GM12891 (cell line): ENCODE results near the gene IFT52. TPM values are rescaled to one million over a fixed set of nuclear protein-coding genes. Genes with fewer than 3 reads are reported as not detected.

Experiments used
- DNase-seq: peaks from one replicate; pipeline ENCODE4 v3.0.0; 2011; ENCODE audit warnings: low spot score; ENCODE audit not compliant: insufficient read length
- FAIRE-seq: peaks from 2 replicates; lab custom pipeline; 2011; peaks lifted over from hg19 to GRCh38; lab: Jason Lieb, UNC
- PAX5 ChIP-seq: IDR thresholded peaks from 2 replicates; pipeline ENCODE4 v1.6.1; 2011; ENCODE audit warnings: low read length, moderate library complexity, mild to moderate bottlenecking; ENCODE audit not compliant: insufficient read depth, severe bottlenecking
- POLR2A ChIP-seq: IDR thresholded peaks from 2 replicates; pipeline ENCODE4 v1.6.1; 2011; ENCODE audit warnings: low read depth, low read length, control low read depth
- POLR2AphosphoS5 ChIP-seq: IDR thresholded peaks from 2 replicates; pipeline ENCODE4 v1.6.1; 2011; ENCODE audit warnings: low read depth, low read length, control low read depth
- POU2F2 ChIP-seq: IDR thresholded peaks from 2 replicates; pipeline ENCODE4 v1.6.1; 2011; ENCODE audit warnings: low read depth, mild to moderate bottlenecking, control low read depth, low read length, moderate library complexity
- SPI1 ChIP-seq: IDR thresholded peaks from 2 replicates; pipeline ENCODE4 v1.6.1; 2011; ENCODE audit warnings: low read depth, low read length, control low read depth
- TAF1 ChIP-seq: IDR thresholded peaks from 2 replicates; pipeline ENCODE4 v1.6.1; 2011; ENCODE audit warnings: low read depth, low read length, control low read depth
- polyA plus RNA-seq: library from polyadenylated mRNA; unstranded; fragments of >200 nt; gene quantifications from one replicate; pipeline ENCODE4 v1.2.1, GENCODE V29; 2012; ENCODE audit warnings: low read depth, missing spikeins, inconsistent platforms; ENCODE audit not compliant: missing spikeins

Gene IFT52, protein sequence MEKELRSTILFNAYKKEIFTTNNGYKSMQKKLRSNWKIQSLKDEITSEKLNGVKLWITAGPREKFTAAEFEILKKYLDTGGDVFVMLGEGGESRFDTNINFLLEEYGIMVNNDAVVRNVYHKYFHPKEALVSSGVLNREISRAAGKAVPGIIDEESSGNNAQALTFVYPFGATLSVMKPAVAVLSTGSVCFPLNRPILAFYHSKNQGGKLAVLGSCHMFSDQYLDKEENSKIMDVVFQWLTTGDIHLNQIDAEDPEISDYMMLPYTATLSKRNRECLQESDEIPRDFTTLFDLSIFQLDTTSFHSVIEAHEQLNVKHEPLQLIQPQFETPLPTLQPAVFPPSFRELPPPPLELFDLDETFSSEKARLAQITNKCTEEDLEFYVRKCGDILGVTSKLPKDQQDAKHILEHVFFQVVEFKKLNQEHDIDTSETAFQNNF
- 16.6 TPM for polyA plus RNA-seq

DNA sequence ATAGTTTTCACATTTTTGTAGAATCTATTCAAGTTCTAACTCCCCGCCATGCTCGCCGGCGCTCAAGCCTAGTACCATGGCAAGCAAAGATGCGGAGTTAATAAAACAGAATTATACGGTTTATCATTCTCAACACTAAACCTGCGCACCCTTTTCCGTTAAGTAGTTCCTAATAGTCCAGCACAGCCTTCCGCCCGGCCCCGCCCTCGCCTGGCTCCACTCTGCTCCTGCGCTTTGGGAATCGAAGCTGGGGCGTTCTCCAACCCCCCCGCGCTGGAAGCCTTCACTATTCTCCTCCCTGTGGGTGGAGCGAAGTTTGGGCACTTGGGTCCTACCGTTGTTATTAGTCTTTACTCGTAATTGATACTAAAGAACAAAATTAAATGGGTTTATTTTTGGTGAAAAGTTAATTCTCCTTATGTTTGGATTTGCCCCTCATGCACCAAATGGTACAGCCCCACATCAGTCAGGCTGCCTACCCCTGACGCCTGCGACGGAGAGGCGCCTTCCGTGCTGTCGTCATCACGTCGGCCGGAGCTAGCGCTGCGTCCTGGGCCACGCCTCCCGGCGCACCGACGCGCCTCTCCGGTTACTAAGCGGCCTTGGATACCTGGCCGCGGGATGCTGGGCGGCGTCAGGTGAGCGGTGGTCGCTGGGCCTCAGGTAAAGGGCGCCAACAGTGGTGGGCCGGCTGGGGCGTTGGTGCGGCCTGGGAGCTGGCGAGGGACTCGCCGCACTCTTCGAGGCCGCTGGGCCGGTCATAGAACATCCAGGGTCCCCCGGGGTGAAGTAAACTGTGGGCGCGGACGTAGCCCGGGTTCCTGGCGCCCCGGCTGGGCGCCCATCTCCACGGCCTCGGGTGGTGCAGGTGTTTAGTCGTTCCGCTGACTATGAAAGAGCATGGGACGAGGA is at the start of gene IFT52:
Gene IFT52 (plus strand): TSS at position 546 of the 912 bp plus-strand sequence. CDS start 3,762 bp downstream, outside the sequence.
- no peak for TF ChIP-seq PAX5
- peak; percentile 52; the same call in 1 of the 2 replicates for TF ChIP-seq TAF1
- 0 out of 2 replicates have a peak, but pooled peaks have one; percentile 20 for TF ChIP-seq POLR2AphosphoS5
- FAIRE-seq (peak; percentile 99), DNase-seq (peak; percentile 95)

DNA sequence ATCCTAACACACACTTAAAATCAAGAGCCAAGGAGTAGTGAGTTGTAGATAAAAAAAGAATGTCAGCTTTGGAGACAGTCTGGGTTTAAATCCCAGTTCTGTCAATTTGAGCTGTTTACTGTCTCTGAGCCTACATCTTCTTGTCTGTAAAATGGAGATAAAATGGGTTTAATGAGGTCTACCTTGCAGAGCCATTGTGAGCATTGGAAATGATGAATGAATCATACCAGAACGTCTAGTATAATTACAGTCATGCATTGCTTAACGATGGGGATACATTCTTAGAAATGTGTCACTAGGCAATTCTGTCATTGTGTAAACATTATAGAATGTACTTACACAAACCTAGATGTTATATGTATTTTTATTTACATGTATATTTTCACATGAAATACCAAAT is 49.5 kb upstream of the IFT52 start:
- DNase-seq, result no peak
- FAIRE-seq, result no peak
- TF ChIP-seq POU2F2, result no peak
- TF ChIP-seq PAX5, result no peak
- TF ChIP-seq POLR2AphosphoS5, result no peak
- no peak for TF ChIP-seq SPI1
- TF ChIP-seq POLR2A, result no peak
- TF ChIP-seq TAF1, result no peak

DNA sequence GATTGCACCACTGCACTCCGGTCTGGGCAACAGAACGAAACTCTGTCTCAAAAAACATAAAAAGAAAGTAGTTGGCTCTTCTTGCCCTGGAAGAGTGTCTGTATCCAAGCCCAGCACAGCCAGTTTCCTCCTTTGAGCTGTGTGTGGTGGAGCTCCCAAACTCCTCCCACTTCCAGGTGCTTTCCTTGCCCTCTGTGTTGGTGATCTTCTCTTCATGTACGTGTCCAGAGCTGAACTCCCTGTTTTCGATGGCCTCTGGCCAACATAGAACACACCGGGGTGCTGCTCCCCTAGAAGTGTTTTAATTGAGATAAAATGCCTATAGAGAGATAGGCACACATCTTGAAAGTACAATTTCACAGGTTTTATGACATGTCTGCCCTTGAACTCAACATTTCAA is 48.6 kb upstream of the IFT52 start:
- FAIRE-seq (no peak), DNase-seq (no peak)
- TF ChIP-seq POLR2AphosphoS5 (no peak), POLR2A (no peak), SPI1 (no peak), TAF1 (no peak), POU2F2 (no peak), PAX5 (no peak)

DNA sequence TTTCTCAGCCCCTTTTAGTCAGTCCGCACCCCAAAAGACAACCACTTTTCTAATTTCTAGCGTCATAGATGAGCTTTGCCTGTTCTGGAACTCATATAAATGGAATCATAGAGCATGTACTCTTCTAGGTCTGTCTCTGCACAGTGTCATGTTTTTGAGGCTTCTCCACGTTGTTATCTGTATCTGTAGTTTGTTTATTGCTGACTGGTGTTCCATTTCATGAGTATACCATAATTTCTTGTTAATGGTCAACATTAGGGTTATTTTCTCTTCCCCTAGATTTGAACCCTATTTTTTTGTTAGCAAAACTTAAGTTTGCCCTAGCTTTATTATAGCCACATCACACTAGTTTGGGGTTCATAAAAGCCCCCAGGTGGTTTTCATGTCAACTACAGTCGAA is 48.1 kb upstream of the IFT52 start:
- TF ChIP-seq TAF1 (no peak), SPI1 (no peak), POU2F2 (no peak), POLR2A (no peak), PAX5 (no peak), POLR2AphosphoS5 (no peak)
- DNase-seq, result no peak
- FAIRE-seq, result no peak

DNA sequence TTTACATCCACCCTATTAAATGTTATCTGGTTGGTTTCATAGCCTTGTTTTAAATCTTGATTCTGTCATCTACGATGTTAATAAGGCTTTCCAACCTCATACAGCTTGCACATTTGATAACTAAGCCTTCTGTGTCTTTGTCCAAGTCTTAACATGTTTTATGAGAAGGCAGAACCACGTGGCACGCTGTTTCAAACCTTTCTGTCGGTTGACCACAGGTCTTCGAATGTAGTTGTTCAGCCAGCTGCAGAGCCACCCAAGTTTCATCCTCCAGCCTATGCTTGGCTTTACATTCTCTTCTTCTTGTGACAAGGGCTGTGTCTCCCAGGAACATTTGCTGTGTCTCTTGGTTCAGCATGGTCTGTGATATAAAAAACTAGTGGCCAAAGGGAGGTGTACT is 47.6 kb upstream of the IFT52 start:
- FAIRE-seq (no peak), DNase-seq (no peak)
- TF ChIP-seq POLR2AphosphoS5 (no peak), TAF1 (no peak), POLR2A (no peak), SPI1 (no peak), PAX5 (no peak)

DNA sequence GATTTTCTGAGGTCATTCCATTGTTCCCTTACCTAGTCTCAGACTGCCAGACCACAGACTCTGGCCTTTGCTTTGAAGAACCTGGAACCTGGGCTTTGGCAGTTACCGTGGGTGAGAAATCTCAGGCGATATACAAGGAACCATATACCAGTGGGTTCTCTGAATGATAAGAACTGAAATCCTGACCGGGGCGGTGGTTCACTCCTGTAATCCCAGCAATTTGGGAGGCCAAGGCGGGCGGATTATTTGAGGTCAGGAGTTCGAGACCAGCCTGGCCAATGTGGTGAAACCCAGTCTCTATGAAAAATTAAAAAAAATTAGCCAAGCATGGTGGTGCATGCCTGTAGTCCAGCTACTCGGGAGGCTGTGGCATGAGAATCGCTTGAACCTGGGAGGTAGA is 46.2 kb upstream of the IFT52 start:
- FAIRE-seq, result no peak
- TF ChIP-seq POU2F2, result no peak
- no peak for TF ChIP-seq POLR2A
- no peak for TF ChIP-seq POLR2AphosphoS5
- no peak for TF ChIP-seq TAF1
- no peak for TF ChIP-seq PAX5

DNA sequence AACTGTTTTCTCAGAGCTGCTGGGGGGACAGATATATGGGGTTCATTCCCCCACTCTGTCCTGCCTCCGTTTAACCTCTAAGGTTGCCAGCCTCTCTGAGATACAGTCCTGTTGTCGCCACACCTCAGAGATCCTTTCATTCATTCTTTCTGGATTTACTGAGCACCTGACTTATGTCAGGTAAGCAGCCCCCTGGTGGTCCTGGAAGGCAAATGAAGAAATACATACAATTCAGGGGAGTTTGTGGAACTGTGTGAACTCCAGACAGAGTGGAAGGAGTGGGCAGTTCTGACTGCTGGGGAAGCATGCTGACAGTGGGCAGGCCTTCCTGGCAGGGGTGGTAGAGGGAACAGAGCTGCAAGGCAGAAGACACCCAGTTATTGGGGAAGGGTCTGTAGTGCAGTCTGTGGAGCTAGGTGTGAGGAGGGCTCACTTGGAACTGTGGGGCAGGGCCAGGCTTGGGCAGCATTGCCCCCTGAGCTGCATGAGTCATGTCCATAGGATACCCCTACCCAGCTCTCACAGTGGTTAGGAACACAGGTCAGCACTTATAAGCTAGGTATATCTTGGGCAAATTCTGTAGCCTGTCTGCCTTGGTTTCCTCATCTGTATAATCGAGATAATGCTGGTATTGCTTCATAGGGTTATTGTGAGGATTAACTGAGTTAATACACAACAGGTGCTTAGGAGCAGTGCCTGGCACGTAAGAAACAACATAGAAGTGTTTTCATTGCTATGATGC is 44.7 kb upstream of the IFT52 start:
- FAIRE-seq (no peak), DNase-seq (no peak)
- TF ChIP-seq SPI1, result no peak
- TF ChIP-seq TAF1, result no peak
- no peak for TF ChIP-seq POLR2AphosphoS5
- TF ChIP-seq POU2F2, result no peak
- TF ChIP-seq PAX5, result no peak
- no peak for TF ChIP-seq POLR2A

More for the DNA sequence above, 46.2 kb upstream of the IFT52 start:
- no peak for DNase-seq

DNA sequence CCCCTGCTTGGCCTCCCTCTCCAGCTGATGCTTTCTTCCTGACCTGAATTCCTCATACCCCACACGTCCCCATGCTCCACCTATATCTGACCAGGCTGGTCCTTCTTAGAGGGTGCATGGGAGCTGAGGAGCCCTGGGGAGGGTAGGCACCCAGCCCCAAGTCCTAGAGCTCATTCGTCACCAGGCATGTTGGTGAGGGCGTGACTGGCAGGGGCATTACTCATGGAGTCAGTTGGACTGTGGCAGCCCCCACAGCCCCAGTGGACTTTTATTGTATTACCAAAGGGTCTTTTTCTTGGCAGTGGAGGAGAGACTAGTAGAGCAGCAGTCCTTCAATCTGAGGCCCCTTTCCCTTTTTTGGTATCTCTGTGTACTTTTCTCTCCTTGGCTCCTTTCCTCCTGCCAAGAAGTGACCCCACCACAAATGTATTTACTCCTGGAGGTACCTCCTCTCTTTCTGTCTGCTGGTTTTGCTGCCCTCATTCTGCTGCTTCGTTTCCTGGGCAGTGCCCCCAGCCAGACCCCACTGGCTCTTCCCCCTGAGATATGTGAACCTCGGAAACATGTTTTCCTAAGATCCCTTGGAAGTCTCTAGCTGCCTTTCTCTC is 42.4 kb upstream of the IFT52 start:
- TF ChIP-seq SPI1 (no peak), POLR2AphosphoS5 (no peak), POU2F2 (no peak), PAX5 (no peak), TAF1 (no peak), POLR2A (no peak)
- DNase-seq, result no peak
- no peak for FAIRE-seq
